ENCODE measurements around the gene TMEM35B. TPM values are rescaled to one million over a fixed set of nuclear protein-coding genes. Genes with fewer than 3 reads are reported as not detected.

Gene TMEM35B
- total and polyA plus RNA-seq, 8 donors, result 2.0 to 131 (median 16.4) TPM

GRCh38 chr1:35014486-35014885, 29.3 kb upstream of the TMEM35B start:
- intact Hi-C loops (cut with DNase I; ENCODE audit: low total_unique reads), result no loop called here
- Histone ChIP-seq H3K4me3 (no peak overlapping the region), H3K27me3 (no peaks in the 10 kb centered on the region), H3K9me3 (no peaks in the 10 kb centered on the region), H3K4me1 (no peaks in the 10 kb centered on the region), H3K36me3 (peaks cover 19 to 93% (median 87%) of the 10 kb centered on the region in 4 donors), H3K27ac (no peak overlapping the region)
- WGBS, 5 donors, result 89 to 97% (median 92%) methylated on average over 2 of the region's 2 CpGs
- TF ChIP-seq EP300 (IDR thresholded peaks at IDR 0.05) (no peak), POLR2A (IDR thresholded peaks at IDR 0.05) (no peak), CTCF (IDR thresholded peaks at IDR 0.05) (no peak), POLR2AphosphoS5 (IDR thresholded peaks at IDR 0.05) (no peak)
- no peak for DNase-seq

GRCh38 chr1:35005711-35006110, 20.6 kb upstream of the TMEM35B start:
- WGBS, 5 donors, result 57 to 69% (median 63%) methylated on average over 3 of the region's 3 CpGs
- H3K36me3 ChIP-seq, result peaks cover 28 to 100% (median 94%) of the 10 kb centered on the region in 4 donors
- H3K27me3 ChIP-seq, result no peaks in the 10 kb centered on the region
- peak in 1 of 2 donors; percentile 9 for DNase-seq
- no peaks in the 10 kb centered on the region for H3K9me3 ChIP-seq
- H3K4me3 ChIP-seq, result no peak overlapping the region
- intact Hi-C loops (cut with DNase I; ENCODE audit: low total_unique reads), result no loop called here
- H3K4me1 ChIP-seq, result no peaks in the 10 kb centered on the region
- H3K27ac ChIP-seq, result no peak overlapping the region
- no peak for TF ChIP-seq POLR2A (IDR thresholded peaks at IDR 0.05)
- no peak for TF ChIP-seq CTCF (IDR thresholded peaks at IDR 0.05)
- TF ChIP-seq POLR2AphosphoS5 (IDR thresholded peaks at IDR 0.05), result no peak
- no peak for TF ChIP-seq EP300 (IDR thresholded peaks at IDR 0.05)

- WGBS, 5 donors, result 76 to 91% (median 89%) methylated on average over 3 of the region's 3 CpGs
- no peak overlapping the region for H3K4me3 ChIP-seq
- H3K4me1 ChIP-seq, result no peaks in the 10 kb centered on the region
- no peak for DNase-seq
- H3K27me3 ChIP-seq, result no peaks in the 10 kb centered on the region
- TF ChIP-seq EP300 (IDR thresholded peaks at IDR 0.05), result no peak
- TF ChIP-seq POLR2A (IDR thresholded peaks at IDR 0.05), result no peak
- TF ChIP-seq CTCF (IDR thresholded peaks at IDR 0.05), result no peak
- TF ChIP-seq POLR2AphosphoS5 (IDR thresholded peaks at IDR 0.05), result no peak
- H3K36me3 ChIP-seq, result peaks cover 12 to 87% (median 81%) of the 10 kb centered on the region in 4 donors
- intact Hi-C loops (cut with DNase I; ENCODE audit: low total_unique reads), result no loop called here
- H3K9me3 ChIP-seq, result no peaks in the 10 kb centered on the region
- H3K27ac ChIP-seq, result no peak overlapping the region
Measured at GRCh38 chr1:35001743-35002142, 16.6 kb upstream of the TMEM35B start.

- Histone ChIP-seq H3K27me3 (no peaks in the 10 kb centered on the region), H3K4me3 (no peak overlapping the region), H3K36me3 (peaks cover 3 to 53% (median 44%) of the 10 kb centered on the region in 4 donors), H3K4me1 (no peaks in the 10 kb centered on the region), H3K9me3 (no peaks in the 10 kb centered on the region), H3K27ac (no peak overlapping the region)
- no peak for TF ChIP-seq POLR2AphosphoS5 (IDR thresholded peaks at IDR 0.05)
- TF ChIP-seq POLR2A (IDR thresholded peaks at IDR 0.05), result no peak
- TF ChIP-seq CTCF (IDR thresholded peaks at IDR 0.05), result no peak
- TF ChIP-seq EP300 (IDR thresholded peaks at IDR 0.05), result no peak
- intact Hi-C loops (cut with DNase I; ENCODE audit: low total_unique reads), result no loop called here
- WGBS, 5 donors, result 84 to 97% (median 96%) methylated on average over 5 of the region's 5 CpGs
- DNase-seq, result no peak
Measured at GRCh38 chr1:34994878-34995277, 9.7 kb upstream of the TMEM35B start.

Measured in stomach (tissue), 9 donors.